H9 (cell line): Measurements from ENCODE around the gene HEATR1. TPM values are rescaled to one million over a fixed set of nuclear protein-coding genes. Genes with fewer than 3 reads are reported as not detected.

Source experiments
- DNase-seq: peaks from one replicate; pipeline ENCODE4 v3.0.0-alpha.2; 2017
- H2AFZ ChIP-seq: one replicate; pipeline ENCODE4 v1.6.1; 2013; ENCODE audit warnings: mild to moderate bottlenecking, low read length, control low read depth, moderate library complexity
- H2AK5ac ChIP-seq: 2 replicates; pipeline ENCODE4 v1.6.1; 2013; ENCODE audit warnings: low read length, control low read depth, mixed read lengths; ENCODE audit not compliant: insufficient read length
- H2BK120ac ChIP-seq: one replicate; pipeline ENCODE4 v1.6.1; 2013; ENCODE audit warnings: low read depth, mild to moderate bottlenecking, low read length, control low read depth, inconsistent platforms; ENCODE audit not compliant: poor library complexity, severe bottlenecking
- H2BK12ac ChIP-seq: 2 replicates; pipeline ENCODE4 v1.6.1; 2013; ENCODE audit warnings: low read length, control low read depth, mixed read lengths, low read depth; ENCODE audit not compliant: insufficient read length
- H2BK15ac ChIP-seq: 2 replicates; pipeline ENCODE4 v1.6.1; 2013; ENCODE audit warnings: low read depth, low read length, control low read depth
- H2BK20ac ChIP-seq: one replicate; pipeline ENCODE4 v1.6.1; 2013; ENCODE audit warnings: low read depth, mild to moderate bottlenecking, low read length, control low read depth, inconsistent platforms; ENCODE audit not compliant: poor library complexity, severe bottlenecking
- H2BK5ac ChIP-seq: 2 replicates; pipeline ENCODE4 v1.6.1; 2013; ENCODE audit warnings: low read length, control low read depth, mixed read lengths; ENCODE audit not compliant: insufficient read length
- H3K14ac ChIP-seq: 2 replicates; pipeline ENCODE4 v1.6.1; 2013; ENCODE audit warnings: low read length, control low read depth; ENCODE audit not compliant: insufficient read depth
- H3K18ac ChIP-seq: 2 replicates; pipeline ENCODE4 v1.6.1; 2013; ENCODE audit warnings: low read depth, mild to moderate bottlenecking, mixed read lengths, low read length, control low read depth; ENCODE audit not compliant: insufficient read length
- H3K23ac ChIP-seq: 2 replicates; pipeline ENCODE4 v1.6.1; 2013; ENCODE audit warnings: low read length, control low read depth, mixed read lengths, low read depth; ENCODE audit not compliant: insufficient read length
- H3K23me2 ChIP-seq: 2 replicates; pipeline ENCODE4 v1.6.1; 2013; ENCODE audit warnings: low read depth, mild to moderate bottlenecking, mixed read lengths, low read length, control low read depth; ENCODE audit not compliant: insufficient read length, poor library complexity, severe bottlenecking
- H3K27ac ChIP-seq: 2 replicates; pipeline ENCODE4 v1.5.1; 2013; ENCODE audit warnings: low read length, control low read depth, mixed read lengths, low read depth; ENCODE audit not compliant: insufficient read length
- H3K27me3 ChIP-seq: 2 replicates; pipeline ENCODE4 v1.6.1; 2013; ENCODE audit warnings: low read length, control low read depth, inconsistent platforms; ENCODE audit not compliant: insufficient read depth
- H3K4ac ChIP-seq: 2 replicates; pipeline ENCODE4 v1.6.1; 2013; ENCODE audit warnings: low read depth, mild to moderate bottlenecking, control low read depth, inconsistent platforms, low read length, moderate library complexity
- H3K4me1 ChIP-seq: 2 replicates; pipeline ENCODE4 v1.6.1; 2013; ENCODE audit warnings: low read length, control low read depth, inconsistent platforms; ENCODE audit not compliant: insufficient read depth
- H3K4me2 ChIP-seq: 2 replicates; pipeline ENCODE4 v1.6.1; 2013; ENCODE audit warnings: low read length, control low read depth, mixed read lengths; ENCODE audit not compliant: insufficient read length, insufficient read depth
- H3K56ac ChIP-seq: 2 replicates; pipeline ENCODE4 v1.6.1; 2013; ENCODE audit warnings: low read depth, mild to moderate bottlenecking, mixed read lengths, low read length, control low read depth; ENCODE audit not compliant: insufficient read length
- H3K79me1 ChIP-seq: 2 replicates; pipeline ENCODE4 v1.6.1; 2013; ENCODE audit warnings: low read depth, mild to moderate bottlenecking, moderate library complexity, low read length, control low read depth, inconsistent platforms; ENCODE audit not compliant: insufficient read depth, poor library complexity, severe bottlenecking
- H3K79me2 ChIP-seq: 2 replicates; pipeline ENCODE4 v1.6.1; 2013; ENCODE audit warnings: low read length, control low read depth, inconsistent platforms; ENCODE audit not compliant: insufficient read depth
- H3K9ac ChIP-seq: 2 replicates; pipeline ENCODE4 v1.6.1; 2013; ENCODE audit warnings: low read length, control low read depth, mixed read lengths; ENCODE audit not compliant: insufficient read length; ENCODE audit errors: extremely low read depth
- H3K9me3 ChIP-seq: one replicate; pipeline ENCODE4 v1.6.1; 2013; ENCODE audit warnings: low read depth, low read length, inconsistent platforms; ENCODE audit not compliant: control insufficient read depth
- H3T11ph ChIP-seq: one replicate; pipeline ENCODE4 v1.6.1; 2013; ENCODE audit warnings: mild to moderate bottlenecking, low read length, control low read depth, inconsistent platforms
- H4K20me1 ChIP-seq: one replicate; pipeline ENCODE4 v1.6.1; 2013; ENCODE audit not compliant: control insufficient read depth, insufficient read length, insufficient read depth
- H4K5ac ChIP-seq: 2 replicates; pipeline ENCODE4 v1.6.1; 2013; ENCODE audit warnings: low read depth, mild to moderate bottlenecking, mixed read lengths, low read length, control low read depth; ENCODE audit not compliant: insufficient read length
- H4K8ac ChIP-seq: replicated peaks from 2 replicates; pipeline ENCODE4 v1.6.1; 2013; ENCODE audit warnings: low read length, control low read depth, mixed read lengths, low read depth; ENCODE audit not compliant: insufficient read length
- H4K91ac ChIP-seq: 2 replicates; pipeline ENCODE4 v1.6.1; 2013; ENCODE audit warnings: low read depth, mild to moderate bottlenecking, moderate library complexity, mixed read lengths, low read length, control low read depth; ENCODE audit not compliant: insufficient read length
- H3K27ac Mint-ChIP-seq, 3 experiments: 2 replicates in 2 of 3; 3 replicates in 1 of 3; pipeline ENCODE4 v1.8.0; 2020 to 2021; ENCODE audit warnings: mixed read lengths in 3 of 3, mild to moderate bottlenecking in 1 of 3, moderate library complexity in 1 of 3
- H3K27me3 Mint-ChIP-seq: 2 replicates; pipeline ENCODE4 v1.8.0; 2021; ENCODE audit warnings: low read depth, mild to moderate bottlenecking, moderate library complexity, mixed read lengths
- H3K36me3 Mint-ChIP-seq, 3 experiments: 2 replicates in 2 of 3; 3 replicates in 1 of 3; pipeline ENCODE4 v1.8.0; 2020 to 2021; ENCODE audit warnings: low read depth in 3 of 3, mixed read lengths in 3 of 3; ENCODE audit not compliant: insufficient read depth in 1 of 3
- H3K4me1 Mint-ChIP-seq, 2 experiments: 2 replicates each; pipeline ENCODE4 v1.8.0; 2020; ENCODE audit warnings: mixed read lengths in 2 of 2
- H3K4me3 Mint-ChIP-seq, 2 experiments: 2 replicates in 1 of 2; 3 replicates in 1 of 2; pipeline ENCODE4 v1.8.0; 2020 to 2021; ENCODE audit warnings: mild to moderate bottlenecking in 2 of 2, mixed read lengths in 2 of 2, moderate library complexity in 1 of 2
- H3K9me3 Mint-ChIP-seq, 2 experiments: 2 replicates in 1 of 2; 3 replicates in 1 of 2; pipeline ENCODE4 v1.8.0; 2020; ENCODE audit warnings: mild to moderate bottlenecking in 2 of 2, mixed read lengths in 2 of 2, moderate library complexity in 1 of 2
- WGBS: extraction: QIAGEN DNeasy Blood & Tissue Kit; methylation state at CpG from one replicate; pipeline ENCODE4 v1.1.7; 2013; ENCODE audit warnings: missing lambda C conversion rate, low lambda C conversion rate, mixed read lengths; ENCODE audit not compliant: insufficient read length; ENCODE audit errors: extremely low coverage; 5-methylcytosine and 5-hydroxymethylcytosine counted together
- total RNA-seq: library from RNA; stranded (reverse); gene quantifications from 2 replicates; pipeline ENCODE4 v1.2.1, GENCODE V29; 2021
- TF ChIP-seq, protein P1 (sequence below): fragments of 200-600 bp; sonication (generic); conservative IDR thresholded peaks from 3 replicates; pipeline ENCODE4 v1.8.0; 2021; ENCODE audit warnings: antibody characterized with exemption, mild to moderate bottlenecking

HEATR1 gene
- total RNA-seq, 1 experiment from 2014 or later = 88.2 TPM

DNA sequence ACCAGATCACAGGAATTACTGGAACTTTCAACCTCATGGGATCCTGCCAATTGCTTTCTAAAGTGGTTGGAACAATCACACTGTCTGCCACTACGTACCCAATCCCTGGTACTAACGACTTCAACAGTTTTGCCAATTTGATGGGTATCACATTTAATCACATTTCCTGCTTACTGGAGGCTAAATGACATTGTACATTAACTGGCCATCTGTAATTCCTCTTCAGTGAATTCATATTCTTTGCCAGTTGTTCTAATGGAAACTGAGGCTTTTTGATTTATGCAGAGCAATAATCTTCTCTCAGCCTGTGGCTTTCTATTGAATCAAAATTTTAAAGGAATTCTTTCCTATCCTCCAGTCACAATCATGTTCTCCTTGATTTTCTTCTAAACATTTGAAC lies 42.3 kb downstream of the HEATR1 start:
- Histone ChIP-seq H2BK5ac (no peak overlapping the region), H4K20me1 (no peaks in the 10 kb centered on the region), H3K4me1 (no peaks in the 10 kb centered on the region), H2AFZ (no peak overlapping the region), H3K18ac (no peak overlapping the region), H3T11ph (no peak overlapping the region), H2BK20ac (no peak overlapping the region), H3K79me1 (no peaks in the 10 kb centered on the region), H3K56ac (no peak overlapping the region), H3K9me3 (no peaks in the 10 kb centered on the region), H3K4ac (no peak overlapping the region), H3K9ac (no peak overlapping the region), H3K79me2 (no peaks in the 10 kb centered on the region), H3K14ac (no peak overlapping the region), H3K27ac (no peak overlapping the region), H3K23me2 (no peaks in the 10 kb centered on the region), H2AK5ac (no peak overlapping the region), H2BK120ac (no peak overlapping the region), H4K8ac (no peak overlapping the region), H2BK12ac (no peak overlapping the region), H3K27me3 (no peaks in the 10 kb centered on the region), H2BK15ac (no peak overlapping the region), H3K23ac (no peak overlapping the region), H3K4me2 (no peak overlapping the region), H4K5ac (no peak overlapping the region), H4K91ac (no peak overlapping the region)
- H3K4me1 Mint-ChIP-seq = no peaks in the 10 kb centered on the region
- TF ChIP-seq, protein P1, sequence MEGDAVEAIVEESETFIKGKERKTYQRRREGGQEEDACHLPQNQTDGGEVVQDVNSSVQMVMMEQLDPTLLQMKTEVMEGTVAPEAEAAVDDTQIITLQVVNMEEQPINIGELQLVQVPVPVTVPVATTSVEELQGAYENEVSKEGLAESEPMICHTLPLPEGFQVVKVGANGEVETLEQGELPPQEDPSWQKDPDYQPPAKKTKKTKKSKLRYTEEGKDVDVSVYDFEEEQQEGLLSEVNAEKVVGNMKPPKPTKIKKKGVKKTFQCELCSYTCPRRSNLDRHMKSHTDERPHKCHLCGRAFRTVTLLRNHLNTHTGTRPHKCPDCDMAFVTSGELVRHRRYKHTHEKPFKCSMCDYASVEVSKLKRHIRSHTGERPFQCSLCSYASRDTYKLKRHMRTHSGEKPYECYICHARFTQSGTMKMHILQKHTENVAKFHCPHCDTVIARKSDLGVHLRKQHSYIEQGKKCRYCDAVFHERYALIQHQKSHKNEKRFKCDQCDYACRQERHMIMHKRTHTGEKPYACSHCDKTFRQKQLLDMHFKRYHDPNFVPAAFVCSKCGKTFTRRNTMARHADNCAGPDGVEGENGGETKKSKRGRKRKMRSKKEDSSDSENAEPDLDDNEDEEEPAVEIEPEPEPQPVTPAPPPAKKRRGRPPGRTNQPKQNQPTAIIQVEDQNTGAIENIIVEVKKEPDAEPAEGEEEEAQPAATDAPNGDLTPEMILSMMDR = no peak
- H3K36me3 Mint-ChIP-seq = peaks cover 35 to 92% (median 83%) of the 10 kb centered on the region in 3 experiments; a peak in 6 of 7 replicates
- H3K9me3 Mint-ChIP-seq = no peaks in the 10 kb centered on the region
- H3K4me3 Mint-ChIP-seq = no peak overlapping the region
- H3K27ac Mint-ChIP-seq = no peak overlapping the region
- WGBS = no CpG with 5 or more reads among the region's 2 CpGs
- DNase-seq = no peak
- H3K27me3 Mint-ChIP-seq = no peaks in the 10 kb centered on the region
